GM12892 (cell line): Measurements from ENCODE around the gene LARP1B.

ENCODE experiments used
- POLR2A ChIP-seq: IDR thresholded peaks from 2 replicates; pipeline ENCODE4 v1.6.1; 2011; ENCODE audit warnings: low read depth, low read length, control low read depth
- POLR2AphosphoS5 ChIP-seq: IDR thresholded peaks from 2 replicates; pipeline ENCODE4 v1.6.1; 2011; ENCODE audit warnings: low read depth, low read length, control low read depth

- TF ChIP-seq POLR2AphosphoS5 (no peak), POLR2A (no peak)
Observed at GRCh38 chr4:128056396-128056795, 4.7 kb upstream of the LARP1B start.
